ENCODE data around the gene OSBPL3. TPM values are rescaled to one million over a fixed set of nuclear protein-coding genes. Genes with fewer than 3 reads are reported as not detected.

The OSBPL3 gene
- polyA plus RNA-seq, 12 donors: 2.5 to 10.3 (median 4.9) TPM; not detected in 1

- no peak for DNase-seq
Observed at GRCh38 chr7:24896031-24896501, 83.9 kb downstream of the OSBPL3 start.

- DNase-seq: no peak
Observed at GRCh38 chr7:24894429-24895221, 85.4 kb downstream of the OSBPL3 start.

DNA sequence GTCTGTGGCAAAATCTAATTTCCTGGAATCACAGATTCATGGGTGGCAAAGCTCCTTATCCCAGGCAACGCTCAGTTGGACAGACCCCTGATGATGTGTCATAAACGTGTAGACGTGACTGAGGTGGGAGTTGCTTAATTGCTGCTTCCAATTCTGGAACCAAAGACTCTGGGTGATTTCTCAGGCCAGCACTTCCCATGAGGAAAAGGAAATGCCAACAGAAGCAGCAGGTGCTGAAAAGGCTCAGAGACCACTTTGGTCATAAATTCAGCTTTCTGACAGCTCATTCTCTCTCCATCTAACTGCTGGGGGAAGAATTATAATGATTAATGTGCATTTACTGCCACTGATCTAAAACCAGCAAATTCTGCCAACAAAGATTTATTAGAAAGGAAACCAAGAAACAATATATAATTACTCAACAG is 88.7 kb downstream of the OSBPL3 start:
- no peak for DNase-seq

GRCh38 chr7:24889611-24890010 is 90.4 kb downstream of the OSBPL3 start:
- no peak for DNase-seq

DNA sequence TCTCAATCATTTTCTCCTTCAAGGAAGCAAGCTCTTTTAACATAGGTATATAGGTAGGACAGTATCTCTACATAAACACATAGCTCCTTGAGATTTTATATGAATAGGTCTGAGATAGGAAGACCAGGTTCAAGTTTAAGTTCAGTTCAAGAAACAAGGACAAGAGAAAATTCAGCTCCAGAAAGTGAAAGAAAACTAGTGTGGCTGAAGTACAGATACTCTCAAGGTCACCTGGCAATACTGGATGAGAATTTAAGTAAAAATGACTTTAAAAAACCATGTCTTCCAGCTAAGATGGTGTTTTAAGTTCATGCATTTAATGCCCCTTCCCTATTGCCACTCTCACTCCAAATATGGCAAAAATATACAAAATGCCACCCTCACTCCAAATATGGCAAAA is 91.3 kb downstream of the OSBPL3 start:
- no peak for DNase-seq

DNA sequence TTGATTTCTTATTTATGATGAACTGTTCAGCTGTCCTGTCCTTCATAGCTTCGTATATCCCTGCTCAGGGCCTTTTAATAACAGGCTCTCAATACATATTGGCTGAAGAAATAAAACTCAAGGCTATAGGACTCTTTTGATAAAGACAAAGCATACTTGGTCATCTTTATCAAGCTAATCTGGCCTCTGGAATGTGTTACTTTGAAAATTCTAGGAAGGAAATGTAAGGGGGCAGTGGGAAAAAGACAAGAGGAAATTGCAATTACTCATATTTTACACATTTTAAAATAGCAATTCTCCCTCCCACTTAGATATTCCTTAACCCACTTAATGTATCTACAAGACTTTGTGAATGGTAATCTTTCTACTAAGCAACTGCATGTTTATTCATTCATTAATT is 94.3 kb downstream of the OSBPL3 start:
- no peak for DNase-seq

GRCh38 chr7:24885305-24885704 is 94.7 kb downstream of the OSBPL3 start:
- DNase-seq: no peak

- no peak for DNase-seq
Observed at GRCh38 chr7:24884401-24884800, 95.6 kb downstream of the OSBPL3 start.

GRCh38 chr7:24883622-24884013 is 96.4 kb downstream of the OSBPL3 start:
- DNase-seq: no peak

DNA sequence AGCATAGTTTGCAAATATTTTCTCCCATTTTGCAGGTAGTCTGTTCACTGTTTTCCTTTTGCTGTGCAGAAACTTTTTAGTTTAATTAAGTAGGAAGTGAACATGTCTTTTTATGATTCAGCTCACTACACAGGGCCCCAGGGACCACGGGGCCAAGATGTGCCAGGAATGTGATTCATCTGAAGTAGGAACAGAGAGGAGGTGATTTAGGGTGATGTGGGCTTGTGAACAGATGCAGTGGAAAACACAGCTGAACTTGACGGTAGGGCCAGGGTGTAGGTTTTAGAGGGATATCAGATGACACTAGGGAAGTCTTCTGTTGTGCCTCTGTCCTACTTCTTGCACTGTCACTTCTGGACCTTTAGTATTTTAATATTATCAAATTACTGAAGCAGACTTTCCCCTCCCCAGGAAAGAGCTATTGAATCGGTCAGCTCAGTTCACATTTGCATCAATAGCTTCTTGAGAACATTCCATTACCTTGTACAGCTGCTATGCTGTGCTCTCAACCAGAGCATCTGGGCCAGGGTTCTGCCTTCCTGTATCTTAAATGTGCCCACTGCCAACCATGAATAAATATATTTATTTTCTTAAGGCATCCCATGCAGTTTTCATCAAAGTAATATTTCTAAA is 96.9 kb downstream of the OSBPL3 start:
- DNase-seq: peak; percentile 2

DNA sequence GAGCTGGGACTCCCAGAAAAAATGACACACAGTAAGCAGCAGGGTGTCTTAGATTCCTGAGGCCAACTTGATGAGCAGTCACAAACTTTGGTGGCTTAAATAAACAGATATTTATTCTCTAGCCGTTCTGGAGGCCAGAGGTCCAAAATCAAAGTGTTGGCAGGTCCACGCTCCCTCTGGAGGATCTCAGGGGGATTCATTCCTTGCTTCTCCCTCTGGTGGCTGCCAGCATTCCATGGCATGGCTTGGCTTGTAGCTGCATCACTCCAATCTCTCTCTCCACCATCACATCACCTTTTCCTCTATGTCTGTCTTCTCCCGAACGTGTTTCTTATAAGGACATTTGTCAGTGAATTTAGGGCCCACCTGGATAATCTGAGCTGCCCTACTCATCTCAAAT is 98.4 kb downstream of the OSBPL3 start:
- DNase-seq: no peak

GRCh38 chr7:24880886-24881285 is 99.1 kb downstream of the OSBPL3 start:
- DNase-seq: no peak

- DNase-seq: no peak
Observed at GRCh38 chr7:24879291-24879690, 100.7 kb downstream of the OSBPL3 start.

- DNase-seq: peak; percentile 51
Observed at GRCh38 chr7:24877790-24878311, 102.1 kb downstream of the OSBPL3 start.

- no peak for DNase-seq
Observed at GRCh38 chr7:24874791-24875190, 105.2 kb downstream of the OSBPL3 start.

- DNase-seq: no peak
Observed at GRCh38 chr7:24873944-24874343, 106.0 kb downstream of the OSBPL3 start.

DNA sequence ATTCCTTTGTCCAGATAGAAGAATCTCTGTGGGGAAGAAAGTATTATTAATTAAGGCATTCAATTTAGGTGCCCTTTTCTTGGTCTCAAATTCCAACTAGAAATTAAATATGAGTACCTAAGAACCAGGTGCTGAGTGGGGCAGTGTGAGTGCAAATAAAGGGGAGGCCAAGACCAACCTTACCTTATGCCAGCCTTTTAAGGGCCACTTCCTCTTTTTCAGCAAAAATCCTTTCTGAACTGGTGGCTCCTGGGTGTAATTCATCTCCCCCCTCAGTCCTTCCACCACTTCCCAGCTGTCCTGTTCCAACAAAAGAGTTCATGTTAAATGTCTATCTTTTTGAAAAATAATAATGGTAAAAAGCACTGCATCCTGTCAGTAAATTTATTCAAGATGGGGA is 108.2 kb downstream of the OSBPL3 start:
- no peak for DNase-seq

GRCh38 chr7:24870766-24871165 is 109.2 kb downstream of the OSBPL3 start:
- DNase-seq: no peak

DNA sequence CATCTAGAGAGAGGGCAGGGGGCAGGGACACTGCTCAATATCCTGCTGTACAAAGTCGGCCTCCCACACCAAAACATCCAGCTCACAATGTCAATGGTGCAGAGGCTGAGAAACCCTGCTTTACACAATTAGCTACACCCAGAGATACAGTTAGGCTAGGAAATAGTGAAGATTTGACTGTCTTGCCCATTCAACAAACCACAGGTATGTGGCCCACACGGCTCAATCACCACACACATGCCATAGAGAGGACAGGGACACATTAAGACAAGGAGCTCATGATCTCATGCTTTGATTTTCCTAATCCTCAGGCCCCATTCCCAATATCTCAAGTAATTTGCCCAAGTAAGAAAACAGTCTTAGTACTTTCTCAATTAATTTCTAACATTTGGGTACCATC is 110.4 kb downstream of the OSBPL3 start:
- DNase-seq: no peak

GRCh38 chr7:24868741-24869140 is 111.2 kb downstream of the OSBPL3 start:
- DNase-seq: no peak

DNA sequence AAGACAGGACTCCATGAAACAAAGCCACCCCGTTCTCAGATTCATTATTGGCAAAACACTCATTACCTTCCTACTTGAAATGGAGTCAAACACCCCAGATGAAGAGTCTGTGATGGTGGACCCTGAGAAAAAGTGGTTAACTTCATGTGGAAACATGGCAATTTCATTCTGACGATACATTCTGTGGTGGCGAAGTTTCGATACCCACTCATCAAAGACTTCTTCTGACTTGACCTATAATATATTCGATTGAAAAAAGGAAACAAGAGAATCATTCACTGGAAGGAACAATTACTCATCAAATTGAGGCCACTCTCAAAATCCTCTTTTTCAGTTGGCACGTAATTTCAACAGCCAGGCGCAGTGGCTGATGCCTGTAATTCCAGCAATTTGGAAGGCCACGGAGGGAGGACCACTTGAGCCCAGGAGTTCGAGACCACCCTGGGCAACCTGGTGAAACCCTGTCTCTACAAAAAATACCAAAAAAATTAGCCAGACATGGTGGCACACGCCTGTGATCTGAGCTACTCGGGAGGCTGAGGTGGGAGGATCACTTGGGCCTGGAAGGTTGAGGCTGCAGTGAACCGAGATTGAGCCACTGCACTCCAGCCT is 113.9 kb downstream of the OSBPL3 start:
- DNase-seq: no peak

DNA sequence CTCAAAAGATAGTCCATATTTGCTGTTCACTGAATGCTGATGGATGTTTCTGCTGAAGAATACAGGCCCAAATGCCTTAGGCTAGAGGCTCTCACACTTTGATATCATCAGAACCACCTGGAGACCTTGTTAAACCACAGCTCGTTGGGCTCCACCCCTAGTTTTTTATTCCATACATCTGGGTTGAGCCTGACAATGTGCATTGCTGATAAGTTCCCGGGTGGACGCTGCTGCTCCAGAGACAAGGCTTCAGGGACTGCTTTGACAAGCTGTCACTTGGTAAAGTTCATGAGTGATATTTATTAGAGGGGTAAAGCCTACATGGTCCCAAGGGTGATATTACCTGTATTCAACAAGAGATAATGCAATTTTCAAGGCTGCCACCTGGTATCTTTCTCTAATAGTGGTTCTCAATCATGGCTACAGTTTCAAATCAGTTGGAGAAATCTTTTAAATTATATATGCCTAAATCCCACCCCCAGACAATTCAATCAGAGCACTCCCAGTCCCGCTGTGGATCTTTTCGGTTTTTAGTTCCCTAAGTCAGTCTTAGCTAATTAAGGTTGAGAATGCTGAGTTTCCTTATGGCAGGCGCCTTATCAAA is 115.7 kb downstream of the OSBPL3 start:
- DNase-seq: no peak
